HEK293 (cell line): ENCODE results near the gene ABLIM2.

ENCODE experiments used
- CTCF ChIA-PET: fragments of 350-600 bp; formaldehyde crosslinking; extraction: SDS; loops from one replicate; lab custom pipeline; 2021; ENCODE audit warnings: antibody characterized with exemption; lab: Yijun Ruan, JAX
- POLR2A ChIA-PET: fragments of 300-600 bp; formaldehyde crosslinking; extraction: SDS; loops from one replicate; lab custom pipeline; 2020; ENCODE audit warnings: antibody characterized with exemption, inconsistent platforms; lab: Yijun Ruan, JAX
- H3K27ac ChIP-seq: fragments of 200-500 bp; sonication (Bioruptor generic); 2 replicates; pipeline ENCODE4 v1.5.1; 2014; ENCODE audit warnings: low read depth, low read length, control low read depth, inconsistent platforms; ENCODE audit errors: extremely low read depth
- H3K36me3 ChIP-seq, 2 experiments: fragments of 200-500 bp in 1 of 2; sonication (Bioruptor generic) in 1 of 2; 1 replicate in 1 of 2; 2 replicates in 1 of 2; pipeline ENCODE4 v1.5.1; 2014 to 2017; ENCODE audit warnings: inconsistent platforms in 2 of 2, low read length in 2 of 2; ENCODE audit not compliant: control insufficient read depth in 2 of 2, insufficient read depth in 1 of 2
- H3K4me1 ChIP-seq: fragments of 200-500 bp; sonication (Bioruptor generic); 2 replicates; pipeline ENCODE4 v1.5.1; 2014; ENCODE audit warnings: mild to moderate bottlenecking, low read length, inconsistent platforms; ENCODE audit not compliant: control insufficient read depth, insufficient read depth
- H3K4me3 ChIP-seq: 2 replicates; pipeline ENCODE4 v1.5.1; 2011; ENCODE audit warnings: low read depth, mild to moderate bottlenecking, control low read depth, low read length, moderate library complexity
- H3K9me3 ChIP-seq: fragments of 200-500 bp; sonication (Bioruptor generic); 2 replicates; pipeline ENCODE4 v1.5.1; 2014; ENCODE audit warnings: low read depth, low read length, inconsistent platforms; ENCODE audit not compliant: control insufficient read depth, insufficient read depth
- GLI2 ChIP-seq: fragments of 450-650 bp; formaldehyde crosslinking; IDR thresholded peaks from 2 replicates; pipeline ENCODE4; 2017; ENCODE audit warnings: missing biosample characterization, missing genetic modification characterization, low read depth, borderline replicate concordance
- KLF7 ChIP-seq: fragments of 450-650 bp; formaldehyde crosslinking; IDR thresholded peaks from 2 replicates; pipeline ENCODE4 v1.5.1; 2016; ENCODE audit warnings: missing biosample characterization, missing genetic modification characterization, borderline replicate concordance
- PRDM1 ChIP-seq: fragments of 450-650 bp; formaldehyde crosslinking; IDR thresholded peaks from 2 replicates; pipeline ENCODE4; 2016; ENCODE audit warnings: missing biosample characterization, missing genetic modification characterization
- SALL2 ChIP-seq: fragments of 450-650 bp; formaldehyde crosslinking; IDR thresholded peaks from 2 replicates; pipeline ENCODE4 v1.5.0; 2017; ENCODE audit warnings: missing biosample characterization, mild to moderate bottlenecking, missing genetic modification characterization, borderline replicate concordance
- SP3 ChIP-seq: fragments of 450-650 bp; formaldehyde crosslinking; IDR thresholded peaks from 2 replicates; pipeline ENCODE4 v1.5.1; 2016; ENCODE audit warnings: missing biosample characterization, missing genetic modification characterization
- ZBTB8A ChIP-seq: fragments of 450-650 bp; formaldehyde crosslinking; IDR thresholded peaks from 2 replicates; pipeline ENCODE4 v1.5.1; 2016; ENCODE audit warnings: missing biosample characterization, missing genetic modification characterization
- ZNF132 ChIP-seq: fragments of 450-650 bp; formaldehyde crosslinking; IDR thresholded peaks from 2 replicates; pipeline ENCODE4 v1.5.1; 2017; ENCODE audit warnings: missing biosample characterization, missing genetic modification characterization, borderline replicate concordance
- ZNF211 ChIP-seq: fragments of 450-650 bp; formaldehyde crosslinking; IDR thresholded peaks from 2 replicates; pipeline ENCODE4 v1.5.1; 2016; ENCODE audit warnings: low read depth, missing biosample characterization, missing genetic modification characterization
- ZNF239 ChIP-seq: fragments of 450-650 bp; formaldehyde crosslinking; IDR thresholded peaks from 2 replicates; pipeline ENCODE4 v1.5.1; 2016; ENCODE audit warnings: missing biosample characterization, missing genetic modification characterization
- ZNF266 ChIP-seq: fragments of 450-650 bp; formaldehyde crosslinking; IDR thresholded peaks from 2 replicates; pipeline ENCODE4 v1.5.1; 2016; ENCODE audit warnings: missing biosample characterization, missing genetic modification characterization, low read depth
- ZNF521 ChIP-seq: fragments of 450-650 bp; formaldehyde crosslinking; IDR thresholded peaks from 2 replicates; pipeline ENCODE4 v1.5.1; 2017; ENCODE audit warnings: missing biosample characterization, mild to moderate bottlenecking, missing genetic modification characterization
- ZNF610 ChIP-seq: fragments of 450-650 bp; formaldehyde crosslinking; IDR thresholded peaks from 2 replicates; pipeline ENCODE4 v1.5.1; 2016; ENCODE audit warnings: missing biosample characterization, missing genetic modification characterization, borderline replicate concordance
- ZNF785 ChIP-seq: fragments of 450-650 bp; formaldehyde crosslinking; IDR thresholded peaks from 2 replicates; pipeline ENCODE4 v1.5.1; 2016; ENCODE audit warnings: missing biosample characterization, missing genetic modification characterization
- ZNF830 ChIP-seq: fragments of 450-650 bp; IDR thresholded peaks from 2 replicates; pipeline ENCODE4 v1.5.0; 2018; ENCODE audit warnings: missing biosample characterization, missing genetic modification characterization, low read depth, mild to moderate bottlenecking, moderate library complexity
- ZSCAN16 ChIP-seq: fragments of 450-650 bp; formaldehyde crosslinking; IDR thresholded peaks from 2 replicates; pipeline ENCODE4 v1.5.1; 2016; ENCODE audit warnings: missing biosample characterization, missing genetic modification characterization
- ZXDB ChIP-seq: fragments of 450-650 bp; formaldehyde crosslinking; IDR thresholded peaks from 2 replicates; pipeline ENCODE4 v1.5.1; 2016; ENCODE audit warnings: missing biosample characterization, missing genetic modification characterization
- TF ChIP-seq, protein P1 (sequence below): fragments of 450-650 bp; formaldehyde crosslinking; IDR thresholded peaks from 2 replicates; pipeline ENCODE4 v1.5.1; 2016; ENCODE audit warnings: missing biosample characterization, missing genetic modification characterization
- TF ChIP-seq, protein P2 (sequence below): fragments of 450-650 bp; formaldehyde crosslinking; IDR thresholded peaks from 2 replicates; pipeline ENCODE4 v1.5.1; 2016; ENCODE audit warnings: missing biosample characterization, missing genetic modification characterization
- TF ChIP-seq, protein P3 (sequence below): fragments of 450-650 bp; formaldehyde crosslinking; IDR thresholded peaks from 2 replicates; pipeline ENCODE4 v1.5.1; 2017; ENCODE audit warnings: missing biosample characterization, missing genetic modification characterization

The ABLIM2 gene

DNA sequence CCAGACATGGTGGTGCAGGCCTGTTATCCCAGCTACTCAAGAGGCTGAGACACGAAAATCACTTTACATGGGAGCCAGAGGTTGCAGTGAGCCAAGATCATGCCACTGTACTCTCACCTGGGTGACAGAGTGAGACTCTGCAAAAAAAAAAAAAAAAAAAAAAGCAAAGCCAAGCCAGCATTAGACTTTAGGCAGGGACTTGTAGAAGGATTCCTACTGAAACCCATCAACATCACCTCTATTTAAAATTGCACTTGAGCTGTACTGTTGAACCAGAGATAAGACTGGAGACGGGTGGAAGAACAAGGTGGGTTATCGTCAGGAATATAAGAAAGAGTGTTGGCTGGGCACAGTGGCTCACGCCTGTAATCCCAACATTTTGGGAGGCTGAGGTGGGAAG is 203.2 kb downstream of the ABLIM2 start:
- ChIA-PET POLR2A (interaction anchor here (0.6 kb wide), 1 partner anchor 126 kb away, joined by 4 read pairs; no protein-coding TSS in a partner anchor), CTCF (no interaction called here)
- Histone ChIP-seq H3K4me1 (no peaks in the 10 kb centered on the region), H3K9me3 (no peaks in the 10 kb centered on the region), H3K4me3 (no peak overlapping the region), H3K27ac (no peak overlapping the region), H3K36me3 (no peaks in the 10 kb centered on the region)
- TF ChIP-seq SP3 (tag by site-specific recombination) (no peak), ZNF785 (tag by site-specific recombination) (no peak), ZNF266 (tag by site-specific recombination) (no peak), ZNF132 (no peak), SALL2 (no peak), ZNF239 (tag by site-specific recombination) (no peak), PRDM1 (tag by site-specific recombination) (no peak), ZXDB (no peak), KLF7 (tag by site-specific recombination) (no peak), ZNF211 (tag by site-specific recombination) (no peak), ZNF830 (no peak), ZBTB8A (no peak), ZNF610 (tag by site-specific recombination) (no peak), ZSCAN16 (tag by site-specific recombination) (no peak)
- TF ChIP-seq, protein P1, sequence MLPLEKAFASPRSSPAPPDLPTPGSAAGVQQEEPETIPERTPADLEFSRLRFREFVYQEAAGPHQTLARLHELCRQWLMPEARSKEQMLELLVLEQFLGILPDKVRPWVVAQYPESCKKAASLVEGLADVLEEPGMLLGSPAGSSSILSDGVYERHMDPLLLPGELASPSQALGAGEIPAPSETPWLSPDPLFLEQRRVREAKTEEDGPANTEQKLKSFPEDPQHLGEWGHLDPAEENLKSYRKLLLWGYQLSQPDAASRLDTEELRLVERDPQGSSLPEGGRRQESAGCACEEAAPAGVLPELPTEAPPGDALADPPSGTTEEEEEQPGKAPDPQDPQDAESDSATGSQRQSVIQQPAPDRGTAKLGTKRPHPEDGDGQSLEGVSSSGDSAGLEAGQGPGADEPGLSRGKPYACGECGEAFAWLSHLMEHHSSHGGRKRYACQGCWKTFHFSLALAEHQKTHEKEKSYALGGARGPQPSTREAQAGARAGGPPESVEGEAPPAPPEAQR, result no peak
- TF ChIP-seq, protein P2, sequence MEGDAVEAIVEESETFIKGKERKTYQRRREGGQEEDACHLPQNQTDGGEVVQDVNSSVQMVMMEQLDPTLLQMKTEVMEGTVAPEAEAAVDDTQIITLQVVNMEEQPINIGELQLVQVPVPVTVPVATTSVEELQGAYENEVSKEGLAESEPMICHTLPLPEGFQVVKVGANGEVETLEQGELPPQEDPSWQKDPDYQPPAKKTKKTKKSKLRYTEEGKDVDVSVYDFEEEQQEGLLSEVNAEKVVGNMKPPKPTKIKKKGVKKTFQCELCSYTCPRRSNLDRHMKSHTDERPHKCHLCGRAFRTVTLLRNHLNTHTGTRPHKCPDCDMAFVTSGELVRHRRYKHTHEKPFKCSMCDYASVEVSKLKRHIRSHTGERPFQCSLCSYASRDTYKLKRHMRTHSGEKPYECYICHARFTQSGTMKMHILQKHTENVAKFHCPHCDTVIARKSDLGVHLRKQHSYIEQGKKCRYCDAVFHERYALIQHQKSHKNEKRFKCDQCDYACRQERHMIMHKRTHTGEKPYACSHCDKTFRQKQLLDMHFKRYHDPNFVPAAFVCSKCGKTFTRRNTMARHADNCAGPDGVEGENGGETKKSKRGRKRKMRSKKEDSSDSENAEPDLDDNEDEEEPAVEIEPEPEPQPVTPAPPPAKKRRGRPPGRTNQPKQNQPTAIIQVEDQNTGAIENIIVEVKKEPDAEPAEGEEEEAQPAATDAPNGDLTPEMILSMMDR (tag by site-specific recombination), result no peak
- TF ChIP-seq, protein P3, sequence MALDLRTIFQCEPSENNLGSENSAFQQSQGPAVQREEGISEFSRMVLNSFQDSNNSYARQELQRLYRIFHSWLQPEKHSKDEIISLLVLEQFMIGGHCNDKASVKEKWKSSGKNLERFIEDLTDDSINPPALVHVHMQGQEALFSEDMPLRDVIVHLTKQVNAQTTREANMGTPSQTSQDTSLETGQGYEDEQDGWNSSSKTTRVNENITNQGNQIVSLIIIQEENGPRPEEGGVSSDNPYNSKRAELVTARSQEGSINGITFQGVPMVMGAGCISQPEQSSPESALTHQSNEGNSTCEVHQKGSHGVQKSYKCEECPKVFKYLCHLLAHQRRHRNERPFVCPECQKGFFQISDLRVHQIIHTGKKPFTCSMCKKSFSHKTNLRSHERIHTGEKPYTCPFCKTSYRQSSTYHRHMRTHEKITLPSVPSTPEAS (tag by site-specific recombination), result no peak

DNA sequence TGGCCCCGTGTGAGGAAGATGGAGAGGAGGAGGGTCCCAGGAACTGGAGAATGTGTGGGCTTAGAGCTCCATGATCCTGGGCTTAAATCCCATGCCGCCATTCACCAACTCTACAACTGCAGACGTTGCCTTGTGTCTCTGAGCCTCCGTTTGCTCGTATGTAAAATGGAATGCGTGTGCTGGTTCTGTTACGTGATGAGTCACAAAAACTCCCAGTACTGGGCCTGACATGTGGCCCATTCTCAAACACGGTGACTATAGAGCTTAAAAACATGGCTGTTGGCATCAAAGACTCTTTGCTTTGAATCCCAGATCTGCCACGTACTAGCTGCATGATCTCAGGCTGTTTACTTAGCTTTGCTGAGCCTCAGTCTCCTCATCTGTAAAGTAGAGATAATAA is 206.0 kb downstream of the ABLIM2 start:
- CTCF ChIA-PET, result no interaction called here
- no peak overlapping the region for H3K4me3 ChIP-seq
- no peak overlapping the region for H3K27ac ChIP-seq
- no peaks in the 10 kb centered on the region for H3K9me3 ChIP-seq
- TF ChIP-seq GLI2 (tag by site-specific recombination) (no peak), ZNF521 (no peak)
- POLR2A ChIA-PET, result interaction anchor here (1.5 kb wide), 1 partner anchor 13 kb away, joined by 5 read pairs; the partner anchor contains the start of gene AFAP1
- no peaks in the 10 kb centered on the region for H3K36me3 ChIP-seq
- no peaks in the 10 kb centered on the region for H3K4me1 ChIP-seq
